Spleen (tissue), 11 donors: ENCODE data around the gene JDP2. TPM values are rescaled to one million over a fixed set of nuclear protein-coding genes. Genes with fewer than 3 reads are reported as not detected.

ENCODE experiments used
- DNase-seq: peaks from one replicate; pipeline ENCODE4 v3.0.0-alpha.2; 2020
- H3K27ac ChIP-seq, 8 donors: fragments of 200-600 bp; sonication (generic) in 7 of 8; 1 replicate in 4 of 8; 2 replicates in 4 of 8; pipeline versions ENCODE4 v1.5.0 to v1.8.0; 2016 to 2021; ENCODE audit warnings: inconsistent platforms in 4 of 8, mild to moderate bottlenecking in 4 of 8, moderate library complexity in 1 of 8
- H3K27me3 ChIP-seq, 7 donors: fragments of 200-600 bp; sonication (generic) in 6 of 7; replicated peaks in 1 of 7; 1 replicate in 4 of 7; 2 replicates in 3 of 7; pipeline versions ENCODE4 v1.5.0 to v1.8.0; 2016 to 2021; ENCODE audit warnings: inconsistent platforms in 3 of 7, mild to moderate bottlenecking in 1 of 7
- H3K36me3 ChIP-seq, 6 donors: fragments of 200-600 bp; sonication (generic) in 5 of 6; 1 replicate in 4 of 6; 2 replicates in 2 of 6; pipeline versions ENCODE4 v1.5.0 to v1.8.0; 2016 to 2021; ENCODE audit warnings: inconsistent platforms in 2 of 6
- H3K4me1 ChIP-seq, 6 donors: fragments of 200-600 bp; sonication (generic) in 5 of 6; 1 replicate in 3 of 6; 2 replicates in 3 of 6; pipeline versions ENCODE4 v1.5.0 to v1.8.0; 2016 to 2021; ENCODE audit warnings: inconsistent platforms in 3 of 6
- H3K4me3 ChIP-seq, 8 donors: fragments of 200-600 bp; sonication (generic) in 7 of 8; 1 replicate in 4 of 8; 2 replicates in 4 of 8; pipeline versions ENCODE4 v1.5.0 to v1.8.0; 2016 to 2021; ENCODE audit warnings: inconsistent platforms in 4 of 8, mild to moderate bottlenecking in 4 of 8, moderate library complexity in 2 of 8
- H3K9me3 ChIP-seq, 8 donors: fragments of 200-600 bp; sonication (generic) in 7 of 8; 1 replicate in 4 of 8; 2 replicates in 4 of 8; pipeline versions ENCODE4 v1.5.0 to v1.8.0; 2016 to 2021; ENCODE audit warnings: inconsistent platforms in 4 of 8
- CTCF ChIP-seq, 11 experiments: fragments of 200-600 bp in 7 of 11; fragments of 450-650 bp in 4 of 11; sonication (generic) in 4 of 11; IDR thresholded peaks in 8 of 11; conservative IDR thresholded peaks in 3 of 11; 1 replicate in 7 of 11; 2 replicates in 4 of 11; pipeline versions ENCODE4 v1.4.0 to v1.8.0; 2016 to 2021; ENCODE audit warnings: antibody characterized with exemption in 11 of 11, inconsistent platforms in 4 of 11, mild to moderate bottlenecking in 1 of 11
- POLR2A ChIP-seq, 3 donors: fragments of 450-650 bp; IDR thresholded peaks; one replicate each; pipeline ENCODE4 v1.5.1; 2017; ENCODE audit warnings: antibody characterized with exemption in 3 of 3, mild to moderate bottlenecking in 1 of 3
- POLR2AphosphoS5 ChIP-seq, 3 donors: sonication (generic); formaldehyde crosslinking; IDR thresholded peaks; one replicate each; pipeline ENCODE4 v1.5.1; 2017; ENCODE audit warnings: antibody characterized with exemption in 3 of 3
- WGBS, 5 donors: extraction: QIAGEN DNeasy Blood & Tissue Kit in 3 of 5; methylation state at CpG; one replicate each; pipeline versions ENCODE4 v1.1.5 to v1.1.7; 2013 to 2018; 5-methylcytosine and 5-hydroxymethylcytosine counted together
- intact Hi-C: fragments of 100-400 bp; cut with DNase I; formaldehyde crosslinking; loops from one replicate; pipeline ENCODE4 v1.15.0; 2023; ENCODE audit warnings: low total_unique reads
- polyA plus RNA-seq, 3 donors: library from polyadenylated mRNA; stranded (reverse); fragments of 200-250 nt; gene quantifications; one replicate each; pipeline ENCODE4 v1.2.1, GENCODE V29; 2013
- total RNA-seq, 7 donors: library from RNA; depleted of rRNA in 3 of 7; stranded (reverse); fragments of >200 nt in 3 of 7; fragmentation: NEBNext Ultra II Directional in 4 of 7; extraction: Animal tissue kit (Norgen Biotek cat#: 25700) in 4 of 7; gene quantifications; one replicate each; pipeline versions ENCODE4 v1.1.0 to v1.2.1, GENCODE V29; 2016 to 2021
- donor health status: healthy with polysubstance abuse.
- donor health status: DM: no; HTN: no; CAD: no; lungs with moderate emphysema.
- donor health status: DM: no; HTN: no; CAD: no.
- donor health status: Bipolar disorder and iron deficiency.
- donor health status: healthy.
- donor health status: DM: no; HTN: no; CAD: no.
- donor health status: DM: yes; HTN: yes; CAD: no.

JDP2 gene
- total and polyA plus RNA-seq, 10 donors, result 18.2 to 144 (median 91.8) TPM

DNA sequence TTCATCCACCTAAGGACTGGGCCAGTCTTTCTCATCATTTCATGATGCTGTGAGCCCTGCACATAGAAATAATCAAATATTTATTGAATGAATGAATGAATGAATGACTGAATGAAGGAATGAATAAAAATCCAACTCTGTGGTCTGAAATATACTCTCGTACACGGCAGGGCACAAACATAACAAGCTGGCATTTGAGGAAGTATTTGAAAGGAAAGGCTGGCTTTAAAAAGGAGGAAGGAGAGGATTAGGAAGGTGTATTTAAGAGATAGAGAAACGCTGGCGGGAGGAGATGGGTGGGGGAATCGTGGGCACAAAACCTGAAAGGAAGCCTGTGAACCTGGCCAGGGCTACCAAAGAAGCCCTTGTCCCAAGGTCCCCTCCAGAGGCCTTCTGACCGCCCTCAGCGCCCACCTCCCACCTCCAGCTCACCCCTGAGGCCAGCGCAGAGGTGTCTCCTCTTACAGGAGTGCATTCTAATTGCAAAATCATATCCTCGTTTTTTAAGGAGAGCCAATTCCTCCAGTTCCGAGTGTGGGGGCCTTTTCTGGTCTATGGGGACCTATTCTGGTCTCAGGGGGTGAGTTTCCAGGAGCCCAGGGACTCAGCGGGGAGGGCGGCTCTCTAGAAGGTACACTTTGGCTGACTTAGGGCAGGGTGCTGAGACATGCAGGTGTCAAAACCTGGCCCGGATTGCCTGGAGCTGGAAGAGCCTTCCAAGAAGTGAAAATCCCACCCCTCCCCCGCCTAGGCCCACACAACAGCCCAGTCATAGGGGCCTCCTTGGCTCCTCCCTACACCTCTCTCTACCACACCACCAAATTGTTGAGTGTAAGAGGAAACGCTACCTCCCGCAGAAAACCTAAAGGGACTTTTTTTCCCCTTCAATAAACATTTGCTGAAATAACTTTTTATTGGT, 8.7 kb upstream of the JDP2 start:
- peak overlapping the region in 2 of 8 donors; percentile 26 to 71 for H3K27ac ChIP-seq

GRCh38 chr14:75422169-75422568, 5.7 kb upstream of the JDP2 start:
- no peak for TF ChIP-seq POLR2A (IDR thresholded peaks at IDR 0.05)
- no peak for TF ChIP-seq CTCF (IDR thresholded peaks at IDR 0.05 in 8 of 11, conservative IDR thresholded peaks at IDR 0.05 in 3 of 11)
- TF ChIP-seq POLR2AphosphoS5 (IDR thresholded peaks at IDR 0.05), result no peak
- Histone ChIP-seq H3K27me3 (peaks cover 0 to 4% (median 0%) of the 10 kb centered on the region in 7 donors), H3K9me3 (peaks cover 0 to 6% (median 4%) of the 10 kb centered on the region in 8 donors), H3K27ac (no peak overlapping the region), H3K4me1 (peaks cover 0 to 32% (median 25%) of the 10 kb centered on the region in 6 donors), H3K36me3 (no peaks in the 10 kb centered on the region), H3K4me3 (no peak overlapping the region)
- intact Hi-C loops, result loop anchor here (10.0 kb wide), 2 partner anchors 87 to 117 kb away; no protein-coding TSS in a partner anchor
- DNase-seq, result no peak
- WGBS, 5 donors, result 73 to 88% (median 82%) methylated on average over 8 of the region's 8 CpGs

More for the DNA sequence above, 8.7 kb upstream of the JDP2 start:
- no peaks in the 10 kb centered on the region for H3K27me3 ChIP-seq
- TF ChIP-seq CTCF (IDR thresholded peaks at IDR 0.05 in 8 of 11, conservative IDR thresholded peaks at IDR 0.05 in 3 of 11) (no peak), POLR2A (IDR thresholded peaks at IDR 0.05) (no peak), POLR2AphosphoS5 (IDR thresholded peaks at IDR 0.05) (no peak)
- intact Hi-C loops, result no loop called here
- H3K4me3 ChIP-seq, result no peak overlapping the region
- no peaks in the 10 kb centered on the region for H3K36me3 ChIP-seq
- peaks cover 0 to 20% (median 13%) of the 10 kb centered on the region in 6 donors for H3K4me1 ChIP-seq
- peaks cover 0 to 4% (median 0%) of the 10 kb centered on the region in 8 donors for H3K9me3 ChIP-seq
- WGBS, 5 donors, result 26 to 43% (median 31%) methylated on average over 15 to 16 of the region's 16 CpGs
- no peak for DNase-seq

DNA sequence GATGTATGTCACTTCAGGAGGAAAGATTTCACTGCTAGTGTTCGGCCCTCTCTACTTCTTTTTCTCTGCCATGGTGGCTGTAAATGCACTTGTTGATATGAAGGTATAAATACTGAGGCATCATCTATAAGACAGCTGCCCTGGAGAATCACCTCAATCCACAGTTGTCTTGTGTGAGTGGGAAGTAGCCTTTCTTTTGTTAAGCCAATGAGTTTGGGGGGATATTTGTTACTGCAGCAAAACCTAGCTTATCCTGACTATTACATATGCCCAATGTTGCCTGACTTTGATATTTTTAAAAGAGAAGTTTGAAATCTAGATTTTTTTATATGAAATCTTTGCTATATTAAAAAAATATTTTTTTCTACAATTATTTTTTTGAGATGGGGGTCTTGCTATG, 3.3 kb upstream of the JDP2 start:
- Histone ChIP-seq H3K9me3 (peaks cover 0 to 6% (median 4%) of the 10 kb centered on the region in 8 donors), H3K27me3 (peaks cover 0 to 14% (median 0%) of the 10 kb centered on the region in 7 donors), H3K4me3 (no peak overlapping the region), H3K36me3 (no peaks in the 10 kb centered on the region), H3K27ac (no peak overlapping the region), H3K4me1 (peaks cover 0 to 37% (median 27%) of the 10 kb centered on the region in 6 donors)
- TF ChIP-seq POLR2AphosphoS5 (IDR thresholded peaks at IDR 0.05) (no peak), POLR2A (IDR thresholded peaks at IDR 0.05) (no peak), CTCF (IDR thresholded peaks at IDR 0.05 in 8 of 11, conservative IDR thresholded peaks at IDR 0.05 in 3 of 11) (no peak)
- intact Hi-C loops, result loop anchor here (10.0 kb wide), 2 partner anchors 90 to 120 kb away; no protein-coding TSS in a partner anchor
- 47 to 100% (median 97%) methylated on average over 1 of the region's 1 CpG for WGBS, 5 donors
- DNase-seq, result no peak

- Histone ChIP-seq H3K9me3 (peaks cover 0 to 6% (median 4%) of the 10 kb centered on the region in 8 donors), H3K4me1 (peaks cover 6 to 41% (median 31%) of the 10 kb centered on the region in 6 donors), H3K4me3 (no peak overlapping the region), H3K27ac (peak overlapping the region in 4 of 8 donors; percentile 92 to 94 (median 93)), H3K36me3 (no peaks in the 10 kb centered on the region), H3K27me3 (peaks cover 0 to 14% (median 0%) of the 10 kb centered on the region in 7 donors)
- no peak for TF ChIP-seq POLR2AphosphoS5 (IDR thresholded peaks at IDR 0.05)
- no peak for TF ChIP-seq CTCF (IDR thresholded peaks at IDR 0.05 in 8 of 11, conservative IDR thresholded peaks at IDR 0.05 in 3 of 11)
- TF ChIP-seq POLR2A (IDR thresholded peaks at IDR 0.05), result no peak
- 71 to 87% (median 81%) methylated on average over 4 of the region's 4 CpGs for WGBS, 5 donors
- intact Hi-C loops, result loop anchor here (10.0 kb wide), 2 partner anchors 91 to 121 kb away; no protein-coding TSS in a partner anchor
- no peak for DNase-seq
These were observed 2.4 kb upstream of the JDP2 start for GRCh38 chr14:75425446-75425845.
